Brain microvascular endothelial cell (primary cell): ENCODE measurements around the gene OSBP2.
"Not testable (repeated sequence)": the region's sequence is repeated elsewhere in the genome, so short reads cannot be mapped to it uniquely, and the experiment has no call there.

Source experiments
- DNase-seq: peaks from one replicate; pipeline ENCODE4 v3.0.0-alpha.2; 2020
- H3K27ac ChIP-seq: fragments of 250-450 bp; sonication (Bioruptor Pico); 2 replicates; pipeline ENCODE4 v1.5.1; 2020; ENCODE audit warnings: mild to moderate bottlenecking, moderate library complexity
- H3K27me3 ChIP-seq: fragments of 250-450 bp; sonication (Bioruptor Pico); replicated peaks from 2 replicates; pipeline ENCODE4 v1.5.1; 2020; ENCODE audit warnings: mild to moderate bottlenecking
- H3K36me3 ChIP-seq: fragments of 250-450 bp; sonication (Bioruptor Pico); replicated peaks from 2 replicates; pipeline ENCODE4 v1.5.1; 2020; ENCODE audit warnings: mild to moderate bottlenecking
- H3K4me3 ChIP-seq: 2 replicates; pipeline ENCODE4 v1.5.1; 2011; ENCODE audit warnings: low read depth, mild to moderate bottlenecking, control low read depth, low read length, moderate library complexity
- CTCF ChIP-seq: IDR thresholded peaks from 2 replicates; pipeline ENCODE4 v1.5.1; 2011; ENCODE audit warnings: low read depth, mild to moderate bottlenecking, moderate library complexity, low read length, control low read depth, inconsistent platforms; ENCODE audit errors: missing control alignments
- in situ Hi-C: cut with HindIII; loops from 2 replicates; pipeline ENCODE4 v1.10.0; 2017; ENCODE audit warnings: low sequenced_read_pairs, low pct_ligation_motif_present

Gene OSBP2

GRCh38 chr22:30767661-30768060, 73.0 kb downstream of the OSBP2 start:
- DNase-seq, result no peak
- Histone ChIP-seq H3K27ac (no peak overlapping the region), H3K36me3 (no peaks in the 10 kb centered on the region), H3K4me3 (no peak overlapping the region), H3K27me3 (no peaks in the 10 kb centered on the region)
- no peak for TF ChIP-seq CTCF
- in situ Hi-C loops, result no loop called here

GRCh38 chr22:30770716-30771115, 76.0 kb downstream of the OSBP2 start:
- Histone ChIP-seq H3K4me3 (no peak overlapping the region), H3K27ac (no peak overlapping the region), H3K36me3 (no peaks in the 10 kb centered on the region), H3K27me3 (no peaks in the 10 kb centered on the region)
- no peak for TF ChIP-seq CTCF
- in situ Hi-C loops, result no loop called here
- no peak for DNase-seq

- in situ Hi-C loops, result no loop called here
- Histone ChIP-seq H3K4me3 (no peak overlapping the region), H3K27ac (no peak overlapping the region), H3K36me3 (no peaks in the 10 kb centered on the region), H3K27me3 (no peaks in the 10 kb centered on the region)
- TF ChIP-seq CTCF, result no peak
- DNase-seq, result no peak
These were observed 79.2 kb downstream of the OSBP2 start for GRCh38 chr22:30773919-30774318.

GRCh38 chr22:30774566-30774965, 79.9 kb downstream of the OSBP2 start:
- Histone ChIP-seq H3K4me3 (no peak overlapping the region), H3K27ac (no peak overlapping the region), H3K36me3 (no peaks in the 10 kb centered on the region), H3K27me3 (no peaks in the 10 kb centered on the region)
- no peak for DNase-seq
- in situ Hi-C loops, result no loop called here
- TF ChIP-seq CTCF, result no peak

GRCh38 chr22:30776476-30776875, 81.8 kb downstream of the OSBP2 start:
- TF ChIP-seq CTCF, result no peak
- in situ Hi-C loops, result no loop called here
- Histone ChIP-seq H3K4me3 (no peak overlapping the region), H3K36me3 (no peaks in the 10 kb centered on the region), H3K27me3 (no peaks in the 10 kb centered on the region), H3K27ac (no peak overlapping the region)
- no peak for DNase-seq

GRCh38 chr22:30777146-30777545, 82.5 kb downstream of the OSBP2 start:
- H3K36me3 ChIP-seq, H3K27ac ChIP-seq, DNase-seq, H3K4me3 ChIP-seq, in situ Hi-C loops, H3K27me3 ChIP-seq: not testable (repeated sequence)
